GM23338 (cell line): ENCODE measurements around the gene DUSP19.

Experiments
- EZH2 ChIP-seq: fragments of 200-600 bp; sonication (generic); IDR thresholded peaks from one replicate; pipeline ENCODE4 v1.8.0; 2017; ENCODE audit warnings: antibody characterized with exemption, mild to moderate bottlenecking, low read depth; ENCODE audit not compliant: unreplicated experiment
- JUNB ChIP-seq: IDR thresholded peaks from one replicate; pipeline ENCODE4 v1.6.1; 2016; ENCODE audit warnings: antibody characterized with exemption; ENCODE audit not compliant: unreplicated experiment
- NANOG ChIP-seq: IDR thresholded peaks from 2 replicates; pipeline ENCODE4 v1.6.1; 2016; ENCODE audit warnings: antibody characterized with exemption, borderline replicate concordance
- POLR2AphosphoS5 ChIP-seq: IDR thresholded peaks from 2 replicates; pipeline ENCODE4 v1.6.1; 2016; ENCODE audit warnings: antibody characterized with exemption, low read depth
- ZNF114 ChIP-seq: fragments of 250-450 bp; sonication (Bioruptor Pico); IDR thresholded peaks from 2 replicates; pipeline ENCODE4 v1.5.0; 2020; ENCODE audit warnings: mild to moderate bottlenecking, moderate library complexity
- TF ChIP-seq, protein P1 (sequence below), 2 experiments: fragments of 200-600 bp in 1 of 2; sonication (generic) in 1 of 2; conservative IDR thresholded peaks; 2 replicates each; pipeline versions ENCODE4 v1.5.1 to v1.6.1; 2016 to 2017; ENCODE audit warnings: antibody characterized with exemption in 2 of 2, low read depth in 2 of 2, mild to moderate bottlenecking in 2 of 2, moderate library complexity in 1 of 2
- TF ChIP-seq, protein P2 (sequence below): IDR thresholded peaks from 2 replicates; pipeline ENCODE4 v1.6.1; 2016; ENCODE audit warnings: antibody characterized with exemption
- TF ChIP-seq, protein P3 (sequence below): IDR thresholded peaks from one replicate; pipeline ENCODE4 v1.6.1; 2018; ENCODE audit warnings: antibody characterized with exemption; ENCODE audit not compliant: unreplicated experiment

DNA sequence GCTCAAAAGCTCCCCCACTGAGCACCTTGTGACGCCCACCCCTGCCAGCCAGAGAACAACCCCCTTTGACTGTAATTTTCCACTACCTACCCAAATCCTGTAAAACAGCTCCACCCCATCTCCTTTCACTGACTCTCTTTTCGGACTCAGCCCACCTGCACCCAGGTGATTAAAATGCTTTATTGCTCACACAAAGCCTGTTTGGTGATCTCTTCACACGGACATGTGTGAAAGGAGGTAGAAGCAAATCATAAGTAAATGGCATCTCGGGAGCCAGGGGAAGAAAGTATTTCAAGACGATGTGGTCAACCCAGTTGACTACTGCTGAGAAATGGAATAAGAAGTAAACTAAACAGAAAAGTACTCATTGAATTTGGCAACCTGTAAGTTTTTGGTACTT, 29.1 kb upstream of the DUSP19 start:
- TF ChIP-seq, protein P1, sequence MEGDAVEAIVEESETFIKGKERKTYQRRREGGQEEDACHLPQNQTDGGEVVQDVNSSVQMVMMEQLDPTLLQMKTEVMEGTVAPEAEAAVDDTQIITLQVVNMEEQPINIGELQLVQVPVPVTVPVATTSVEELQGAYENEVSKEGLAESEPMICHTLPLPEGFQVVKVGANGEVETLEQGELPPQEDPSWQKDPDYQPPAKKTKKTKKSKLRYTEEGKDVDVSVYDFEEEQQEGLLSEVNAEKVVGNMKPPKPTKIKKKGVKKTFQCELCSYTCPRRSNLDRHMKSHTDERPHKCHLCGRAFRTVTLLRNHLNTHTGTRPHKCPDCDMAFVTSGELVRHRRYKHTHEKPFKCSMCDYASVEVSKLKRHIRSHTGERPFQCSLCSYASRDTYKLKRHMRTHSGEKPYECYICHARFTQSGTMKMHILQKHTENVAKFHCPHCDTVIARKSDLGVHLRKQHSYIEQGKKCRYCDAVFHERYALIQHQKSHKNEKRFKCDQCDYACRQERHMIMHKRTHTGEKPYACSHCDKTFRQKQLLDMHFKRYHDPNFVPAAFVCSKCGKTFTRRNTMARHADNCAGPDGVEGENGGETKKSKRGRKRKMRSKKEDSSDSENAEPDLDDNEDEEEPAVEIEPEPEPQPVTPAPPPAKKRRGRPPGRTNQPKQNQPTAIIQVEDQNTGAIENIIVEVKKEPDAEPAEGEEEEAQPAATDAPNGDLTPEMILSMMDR (conservative IDR thresholded peaks at IDR 0.05; ENCODE audit: low read depth in 2 of 2), result no peak
- TF ChIP-seq POLR2AphosphoS5 (no peak), JUNB (no peak), EZH2 (no peak), NANOG (no peak), ZNF114 (CRISPR knock-in tag) (no peak)
- TF ChIP-seq, protein P2, sequence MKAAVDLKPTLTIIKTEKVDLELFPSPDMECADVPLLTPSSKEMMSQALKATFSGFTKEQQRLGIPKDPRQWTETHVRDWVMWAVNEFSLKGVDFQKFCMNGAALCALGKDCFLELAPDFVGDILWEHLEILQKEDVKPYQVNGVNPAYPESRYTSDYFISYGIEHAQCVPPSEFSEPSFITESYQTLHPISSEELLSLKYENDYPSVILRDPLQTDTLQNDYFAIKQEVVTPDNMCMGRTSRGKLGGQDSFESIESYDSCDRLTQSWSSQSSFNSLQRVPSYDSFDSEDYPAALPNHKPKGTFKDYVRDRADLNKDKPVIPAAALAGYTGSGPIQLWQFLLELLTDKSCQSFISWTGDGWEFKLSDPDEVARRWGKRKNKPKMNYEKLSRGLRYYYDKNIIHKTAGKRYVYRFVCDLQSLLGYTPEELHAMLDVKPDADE, result no peak
- TF ChIP-seq, protein P3, sequence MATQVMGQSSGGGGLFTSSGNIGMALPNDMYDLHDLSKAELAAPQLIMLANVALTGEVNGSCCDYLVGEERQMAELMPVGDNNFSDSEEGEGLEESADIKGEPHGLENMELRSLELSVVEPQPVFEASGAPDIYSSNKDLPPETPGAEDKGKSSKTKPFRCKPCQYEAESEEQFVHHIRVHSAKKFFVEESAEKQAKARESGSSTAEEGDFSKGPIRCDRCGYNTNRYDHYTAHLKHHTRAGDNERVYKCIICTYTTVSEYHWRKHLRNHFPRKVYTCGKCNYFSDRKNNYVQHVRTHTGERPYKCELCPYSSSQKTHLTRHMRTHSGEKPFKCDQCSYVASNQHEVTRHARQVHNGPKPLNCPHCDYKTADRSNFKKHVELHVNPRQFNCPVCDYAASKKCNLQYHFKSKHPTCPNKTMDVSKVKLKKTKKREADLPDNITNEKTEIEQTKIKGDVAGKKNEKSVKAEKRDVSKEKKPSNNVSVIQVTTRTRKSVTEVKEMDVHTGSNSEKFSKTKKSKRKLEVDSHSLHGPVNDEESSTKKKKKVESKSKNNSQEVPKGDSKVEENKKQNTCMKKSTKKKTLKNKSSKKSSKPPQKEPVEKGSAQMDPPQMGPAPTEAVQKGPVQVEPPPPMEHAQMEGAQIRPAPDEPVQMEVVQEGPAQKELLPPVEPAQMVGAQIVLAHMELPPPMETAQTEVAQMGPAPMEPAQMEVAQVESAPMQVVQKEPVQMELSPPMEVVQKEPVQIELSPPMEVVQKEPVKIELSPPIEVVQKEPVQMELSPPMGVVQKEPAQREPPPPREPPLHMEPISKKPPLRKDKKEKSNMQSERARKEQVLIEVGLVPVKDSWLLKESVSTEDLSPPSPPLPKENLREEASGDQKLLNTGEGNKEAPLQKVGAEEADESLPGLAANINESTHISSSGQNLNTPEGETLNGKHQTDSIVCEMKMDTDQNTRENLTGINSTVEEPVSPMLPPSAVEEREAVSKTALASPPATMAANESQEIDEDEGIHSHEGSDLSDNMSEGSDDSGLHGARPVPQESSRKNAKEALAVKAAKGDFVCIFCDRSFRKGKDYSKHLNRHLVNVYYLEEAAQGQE, result no peak
